BE2C (cell line): ENCODE results near the gene CC2D1A.

Experiments used
- DNase-seq: peaks from one replicate; pipeline ENCODE4 v3.0.0-alpha.2; 2020
- H3K27me3 ChIP-seq: fragments of 250-450 bp; sonication (Bioruptor Pico); 2 replicates; pipeline ENCODE4 v1.5.1; 2020; ENCODE audit warnings: mild to moderate bottlenecking
- H3K36me3 ChIP-seq: fragments of 250-450 bp; sonication (Bioruptor Pico); 2 replicates; pipeline ENCODE4 v1.5.1; 2020; ENCODE audit warnings: mild to moderate bottlenecking
- H3K4me1 ChIP-seq: fragments of 250-450 bp; sonication (Bioruptor Pico); 2 replicates; pipeline ENCODE4 v1.5.1; 2020
- H3K4me3 ChIP-seq: 2 replicates; pipeline ENCODE4 v1.5.1; 2011; ENCODE audit warnings: low read depth, low read length
- H3K9me3 ChIP-seq: fragments of 250-450 bp; sonication (Bioruptor Pico); 2 replicates; pipeline ENCODE4 v1.5.1; 2020
- CTCF ChIP-seq: IDR thresholded peaks from 2 replicates; pipeline ENCODE4 v1.5.1; 2012; ENCODE audit warnings: mild to moderate bottlenecking, low read depth, low read length

The CC2D1A gene

GRCh38 chr19:13961826-13962698 is 56.1 kb downstream of the CC2D1A start:
- TF ChIP-seq CTCF: no peak
- Histone ChIP-seq H3K4me1 (no peaks in the 10 kb centered on the region), H3K27me3 (no peaks in the 10 kb centered on the region), H3K9me3 (no peaks in the 10 kb centered on the region), H3K4me3 (no peak overlapping the region), H3K36me3 (peaks cover 48% of the 10 kb centered on the region)
- DNase-seq: no peak

- Histone ChIP-seq H3K9me3 (no peaks in the 10 kb centered on the region), H3K27me3 (no peaks in the 10 kb centered on the region), H3K4me3 (no peak overlapping the region), H3K4me1 (no peaks in the 10 kb centered on the region), H3K36me3 (peaks cover 46% of the 10 kb centered on the region)
- TF ChIP-seq CTCF: no peak
- DNase-seq: no peak
Observed at GRCh38 chr19:13962699-13963602, 57.0 kb downstream of the CC2D1A start.

- H3K4me3 ChIP-seq: no peak overlapping the region
- H3K4me1 ChIP-seq: no peaks in the 10 kb centered on the region
- peaks cover 46% of the 10 kb centered on the region for H3K36me3 ChIP-seq
- H3K27me3 ChIP-seq: no peaks in the 10 kb centered on the region
- no peaks in the 10 kb centered on the region for H3K9me3 ChIP-seq
- TF ChIP-seq CTCF: no peak
- DNase-seq: no peak
Observed at GRCh38 chr19:13963603-13964105, 57.7 kb downstream of the CC2D1A start.

- TF ChIP-seq CTCF: no peak
- Histone ChIP-seq H3K36me3 (peaks cover 40% of the 10 kb centered on the region), H3K9me3 (no peaks in the 10 kb centered on the region), H3K4me3 (no peak overlapping the region), H3K4me1 (no peaks in the 10 kb centered on the region), H3K27me3 (no peaks in the 10 kb centered on the region)
- DNase-seq: no peak
Observed at GRCh38 chr19:13964776-13965175, 58.8 kb downstream of the CC2D1A start.

GRCh38 chr19:13965377-13965896 is 59.4 kb downstream of the CC2D1A start:
- no peaks in the 10 kb centered on the region for H3K4me1 ChIP-seq
- H3K27me3 ChIP-seq: no peaks in the 10 kb centered on the region
- no peaks in the 10 kb centered on the region for H3K9me3 ChIP-seq
- H3K4me3 ChIP-seq: no peak overlapping the region
- H3K36me3 ChIP-seq: peaks cover 34% of the 10 kb centered on the region
- no peak for DNase-seq
- no peak for TF ChIP-seq CTCF
